Kidney epithelial cell (primary cell): ENCODE data around the gene SQOR. TPM values are rescaled to one million over a fixed set of nuclear protein-coding genes. Genes with fewer than 3 reads are reported as not detected.

Experiments
- DNase-seq: peaks from one replicate; pipeline ENCODE4 v3.0.0-alpha.2; 2010; ENCODE audit warnings: low read depth
- H3K27me3 ChIP-seq: 2 replicates; pipeline ENCODE4 v1.6.0; 2011; ENCODE audit warnings: low read length; ENCODE audit not compliant: control insufficient read depth, insufficient read depth
- H3K36me3 ChIP-seq: 2 replicates; pipeline ENCODE4 v1.5.1; 2011; ENCODE audit warnings: low read length; ENCODE audit not compliant: control insufficient read depth, insufficient read depth
- H3K4me3 ChIP-seq: 2 replicates; pipeline ENCODE4 v1.5.1; 2011; ENCODE audit warnings: low read depth, mild to moderate bottlenecking, control low read depth, low read length
- CTCF ChIP-seq: IDR thresholded peaks from 2 replicates; pipeline ENCODE4 v1.5.1; 2011; ENCODE audit warnings: mild to moderate bottlenecking, moderate library complexity, low read length, control low read depth, inconsistent platforms; ENCODE audit not compliant: insufficient read depth, poor library complexity, severe bottlenecking
- total RNA-seq: library from RNA; depleted of rRNA; stranded (reverse); fragments of >200 nt; gene quantifications from 2 replicates; pipeline ENCODE4 v1.2.3, GENCODE V29; 2015

The SQOR gene
- total RNA-seq, 1 donor from 2014 or later: 46.2 TPM

GRCh38 chr15:45641999-45642932 lies 7.4 kb downstream of the SQOR start:
- Histone ChIP-seq H3K36me3 (no peaks in the 10 kb centered on the region), H3K27me3 (no peaks in the 10 kb centered on the region), H3K4me3 (no peak overlapping the region)
- no peak for TF ChIP-seq CTCF
- no peak for DNase-seq

DNA sequence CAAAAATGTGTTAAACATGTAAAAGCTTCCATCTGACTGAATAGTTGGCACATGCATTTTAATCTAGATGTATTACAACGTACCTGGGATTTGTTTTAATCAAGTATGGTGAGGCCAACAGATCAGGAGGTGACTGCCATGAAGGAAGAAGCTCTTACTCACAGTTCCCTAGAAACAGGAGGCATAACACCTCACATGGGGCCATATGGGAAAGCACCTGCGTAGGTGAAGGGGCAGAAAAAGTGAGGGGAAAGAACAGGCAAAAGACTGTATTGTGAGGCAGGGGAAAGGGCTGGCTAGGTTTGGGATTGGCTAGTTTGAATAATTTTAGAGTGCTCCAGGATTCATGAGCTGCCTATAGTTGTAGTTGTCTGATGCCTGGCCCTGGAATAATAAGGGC lies 9.6 kb downstream of the SQOR start:
- no peak for DNase-seq
- Histone ChIP-seq H3K27me3 (no peaks in the 10 kb centered on the region), H3K36me3 (no peaks in the 10 kb centered on the region), H3K4me3 (no peak overlapping the region)
- no peak for TF ChIP-seq CTCF

DNA sequence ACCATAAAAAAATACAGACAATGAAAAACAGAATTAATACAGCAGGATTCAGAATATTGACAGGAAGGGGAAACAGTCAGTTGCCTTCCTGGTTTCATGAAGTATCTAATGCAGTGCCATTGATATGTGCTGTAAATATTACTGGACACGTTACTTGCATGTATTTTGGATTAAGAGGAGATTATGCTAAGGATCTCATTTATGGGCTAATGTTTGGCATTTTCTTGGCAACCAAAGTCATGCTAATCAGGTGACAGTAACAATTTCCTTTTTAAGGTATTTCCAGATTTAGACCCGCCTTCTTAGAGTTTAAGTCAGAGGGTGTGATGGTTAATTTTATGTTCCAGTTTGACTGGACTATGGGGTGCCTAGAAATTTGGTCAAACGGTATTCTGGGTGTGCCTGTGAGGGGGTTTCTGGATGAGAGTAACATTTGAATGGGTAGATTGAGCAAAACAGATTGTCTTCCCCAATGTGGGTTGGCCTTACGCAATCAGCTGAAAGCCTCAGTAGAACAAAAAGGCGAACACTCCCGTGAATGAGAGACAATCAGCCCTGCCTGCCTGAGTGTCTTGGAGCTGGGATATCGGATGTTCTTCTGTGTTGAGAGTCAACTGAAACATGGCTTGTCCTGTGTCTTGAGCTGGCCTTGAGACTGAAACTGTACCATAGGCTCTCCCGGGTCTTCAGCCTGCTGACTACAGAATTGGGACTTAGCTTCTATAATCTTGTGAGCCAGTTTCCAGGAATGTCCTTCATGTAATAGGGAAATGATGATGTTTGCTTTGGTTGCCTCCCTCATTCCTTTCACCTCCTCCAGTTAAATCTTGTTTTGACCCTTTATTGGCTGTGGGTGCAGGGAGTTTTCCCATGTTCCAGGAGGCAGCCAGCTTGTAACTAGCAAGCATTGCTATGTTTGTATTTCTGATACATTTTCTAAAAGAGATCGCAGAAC lies 10.5 kb downstream of the SQOR start:
- H3K36me3 ChIP-seq: no peaks in the 10 kb centered on the region
- H3K27me3 ChIP-seq: no peaks in the 10 kb centered on the region
- TF ChIP-seq CTCF: no peak
- no peak overlapping the region for H3K4me3 ChIP-seq
- DNase-seq: no peak

DNA sequence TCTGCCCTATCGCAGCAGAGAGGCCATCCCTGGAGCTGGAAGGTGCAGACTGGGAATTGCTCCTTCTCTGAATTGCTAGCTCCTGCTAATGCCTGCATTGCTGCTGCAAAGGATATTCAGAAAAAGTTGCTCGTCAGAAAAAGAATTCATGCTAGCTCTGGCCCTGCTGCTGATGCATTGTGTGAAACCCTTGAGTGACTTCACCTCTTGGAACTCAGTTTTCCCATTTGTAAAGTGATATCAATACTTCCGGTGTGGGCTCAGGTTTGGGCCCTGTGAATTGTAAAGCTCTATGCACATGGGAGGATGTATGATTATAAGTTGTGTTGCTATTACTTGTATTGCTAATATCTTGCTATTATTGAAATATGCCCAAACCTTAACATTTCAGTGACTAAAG lies 11.4 kb downstream of the SQOR start:
- H3K27me3 ChIP-seq: no peaks in the 10 kb centered on the region
- no peak overlapping the region for H3K4me3 ChIP-seq
- H3K36me3 ChIP-seq: no peaks in the 10 kb centered on the region
- DNase-seq: no peak
- TF ChIP-seq CTCF: no peak

DNA sequence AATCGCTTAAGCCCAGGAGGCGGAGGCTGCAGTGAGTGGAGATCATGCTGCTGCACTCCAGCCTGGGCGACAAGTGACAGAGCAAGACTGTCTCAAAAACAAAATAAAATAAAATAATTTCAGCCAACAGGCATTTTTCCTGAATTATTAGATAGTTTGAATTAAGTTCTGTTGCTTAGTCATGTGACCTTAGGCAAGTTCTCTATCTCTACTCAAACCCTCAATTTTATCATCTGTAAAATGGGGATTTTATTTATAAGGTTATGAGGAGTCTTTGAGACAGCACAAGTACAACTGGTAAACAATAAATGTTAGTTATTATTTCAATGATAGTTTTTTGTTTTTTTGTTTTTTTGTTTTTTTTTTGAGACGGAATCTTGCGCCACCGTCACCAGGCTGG lies 13.0 kb downstream of the SQOR start:
- Histone ChIP-seq H3K36me3 (no peaks in the 10 kb centered on the region), H3K4me3 (no peak overlapping the region), H3K27me3 (no peaks in the 10 kb centered on the region)
- no peak for TF ChIP-seq CTCF
- no peak for DNase-seq
